ENCODE measurements around the gene BFSP2. TPM values are rescaled to one million over a fixed set of nuclear protein-coding genes. Genes with fewer than 3 reads are reported as not detected.
A peak's percentile ranks its signal among the peaks of the same experiment; 100 is the strongest.

BFSP2 gene
- total and polyA plus RNA-seq, 2 of the 13 experiments (the other 11 are each of a cell fraction or from before 2014, with no cell fraction given) = not detected

DNA sequence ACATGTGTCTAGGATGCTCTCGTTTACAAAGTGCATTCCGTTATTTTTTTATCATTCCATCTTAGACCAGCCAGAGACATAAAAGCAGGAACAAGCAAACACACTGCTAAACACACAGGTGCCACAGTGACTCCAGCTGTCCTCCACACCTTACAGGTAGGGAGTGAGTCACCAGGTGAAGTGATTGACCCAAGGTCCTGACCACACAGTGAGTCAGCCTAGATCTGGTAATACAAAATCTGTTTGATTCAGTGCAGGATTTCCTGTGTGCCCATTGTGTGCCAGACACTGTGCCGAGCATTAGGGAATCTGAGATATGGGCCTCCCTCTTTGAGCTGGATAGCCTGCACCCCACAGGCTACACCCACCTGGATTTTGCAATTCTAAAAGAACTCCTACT, 16.7 kb upstream of the BFSP2 start:
- Histone ChIP-seq H3K9ac (ENCODE audit: insufficient read depth, low read depth, low read length) (no peak overlapping the region), H2AFZ (ENCODE audit: low read length) (no peak overlapping the region), H4K20me1 (ENCODE audit: insufficient read depth, low read length) (no peaks in the 10 kb centered on the region), H3K4me3 (replicated peaks in 1 of 3; ENCODE audit: insufficient read depth in 1 of 3, low read depth in 2 of 3, low read length in 3 of 3) (no peak overlapping the region), H3K9me3 (ENCODE audit: low read length) (no peaks in the 10 kb centered on the region), H3K4me2 (ENCODE audit: low read depth, low read length) (no peak overlapping the region), H3K27me3 (ENCODE audit: control insufficient read depth in 1 of 2, insufficient read depth in 2 of 2, low read length in 2 of 2) (peaks cover 0 to 7% of the 10 kb centered on the region in 2 experiments; a peak in 1 of 5 replicates), H3K79me2 (ENCODE audit: insufficient read depth, low read length) (no peaks in the 10 kb centered on the region), H3K4me1 (ENCODE audit: insufficient read depth, low read length) (peaks cover 13% of the 10 kb centered on the region), H3K27ac (ENCODE audit: extremely low read length, insufficient read depth, low read length) (no peak overlapping the region), H3K36me3 (replicated peaks in 1 of 2; ENCODE audit: control insufficient read depth in 1 of 2, insufficient read depth in 2 of 2, low read length in 2 of 2) (no peaks in the 10 kb centered on the region)
- intact Hi-C loops (cut with micrococcal nuclease; ENCODE audit: unreplicated experiment) = loop anchor here (5.0 kb wide), 2 partner anchors 216 to 581 kb away; no protein-coding TSS in a partner anchor
- POLR2A ChIA-PET = no interaction called here
- BruUV-seq (replicated peaks) = no TSS peak
- FAIRE-seq = no peak
- no peak for ATAC-seq
- CTCF ChIA-PET (ENCODE audit: low intra/inter-chr PET ratio, low total read pairs) = no interaction called here
- TF ChIP-seq, protein P1, sequence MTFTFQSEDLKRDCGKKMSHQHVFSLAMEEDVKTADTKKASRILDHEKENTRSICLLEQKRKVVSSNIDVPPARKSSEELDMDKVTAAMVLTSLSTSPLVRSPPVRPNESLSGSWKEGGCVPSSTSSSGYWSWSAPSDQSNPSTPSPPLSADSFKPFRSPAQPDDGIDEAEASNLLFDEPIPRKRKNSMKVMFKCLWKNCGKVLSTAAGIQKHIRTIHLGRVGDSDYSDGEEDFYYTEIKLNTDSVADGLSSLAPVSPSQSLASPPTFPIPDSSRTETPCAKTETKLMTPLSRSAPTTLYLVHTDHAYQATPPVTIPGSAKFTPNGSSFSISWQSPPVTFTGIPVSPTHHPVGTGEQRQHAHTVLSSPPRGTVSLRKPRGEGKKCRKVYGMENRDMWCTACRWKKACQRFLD (CRISPR knock-in tag; IDR thresholded peaks at IDR 0.05; ENCODE audit: borderline replicate concordance) = no peak
- no peak for TF ChIP-seq CCAR2 (optimal IDR thresholded peaks at IDR 0.05; ENCODE audit: low read depth, low read length)
- 0 out of 2 replicates have a peak, but pooled peaks have one; percentile 29 for TF ChIP-seq FOSL2 (CRISPR knock-in tag; IDR thresholded peaks at IDR 0.05)
- TF ChIP-seq, protein P2, sequence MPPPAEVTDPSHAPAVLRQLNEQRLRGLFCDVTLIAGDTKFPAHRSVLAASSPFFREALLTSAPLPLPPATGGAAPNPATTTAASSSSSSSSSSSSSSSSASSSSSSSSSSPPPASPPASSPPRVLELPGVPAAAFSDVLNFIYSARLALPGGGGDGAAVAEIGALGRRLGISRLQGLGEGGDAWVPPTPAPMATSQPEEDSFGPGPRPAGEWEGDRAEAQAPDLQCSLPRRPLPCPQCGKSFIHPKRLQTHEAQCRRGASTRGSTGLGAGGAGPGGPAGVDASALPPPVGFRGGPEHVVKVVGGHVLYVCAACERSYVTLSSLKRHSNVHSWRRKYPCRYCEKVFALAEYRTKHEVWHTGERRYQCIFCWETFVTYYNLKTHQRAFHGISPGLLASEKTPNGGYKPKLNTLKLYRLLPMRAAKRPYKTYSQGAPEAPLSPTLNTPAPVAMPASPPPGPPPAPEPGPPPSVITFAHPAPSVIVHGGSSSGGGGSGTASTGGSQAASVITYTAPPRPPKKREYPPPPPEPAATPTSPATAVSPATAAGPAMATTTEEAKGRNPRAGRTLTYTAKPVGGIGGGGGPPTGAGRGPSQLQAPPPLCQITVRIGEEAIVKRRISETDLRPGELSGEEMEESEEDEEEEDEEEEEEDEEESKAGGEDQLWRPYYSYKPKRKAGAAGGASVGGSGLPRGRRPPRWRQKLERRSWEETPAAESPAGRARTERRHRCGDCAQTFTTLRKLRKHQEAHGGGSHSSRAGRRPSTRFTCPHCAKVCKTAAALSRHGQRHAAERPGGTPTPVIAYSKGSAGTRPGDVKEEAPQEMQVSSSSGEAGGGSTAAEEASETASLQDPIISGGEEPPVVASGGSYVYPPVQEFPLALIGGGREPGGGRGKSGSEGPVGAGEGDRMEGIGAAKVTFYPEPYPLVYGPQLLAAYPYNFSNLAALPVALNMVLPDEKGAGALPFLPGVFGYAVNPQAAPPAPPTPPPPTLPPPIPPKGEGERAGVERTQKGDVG (CRISPR knock-in tag; IDR thresholded peaks at IDR 0.05; ENCODE audit: borderline replicate concordance) = no peak
- TF ChIP-seq ZNF660 (CRISPR knock-in tag; IDR thresholded peaks at IDR 0.05; ENCODE audit: borderline replicate concordance, low read depth) = no peak
- TF ChIP-seq ZNF788 (CRISPR knock-in tag; IDR thresholded peaks at IDR 0.05; ENCODE audit: borderline replicate concordance) = no peak
- TF ChIP-seq, protein P3, sequence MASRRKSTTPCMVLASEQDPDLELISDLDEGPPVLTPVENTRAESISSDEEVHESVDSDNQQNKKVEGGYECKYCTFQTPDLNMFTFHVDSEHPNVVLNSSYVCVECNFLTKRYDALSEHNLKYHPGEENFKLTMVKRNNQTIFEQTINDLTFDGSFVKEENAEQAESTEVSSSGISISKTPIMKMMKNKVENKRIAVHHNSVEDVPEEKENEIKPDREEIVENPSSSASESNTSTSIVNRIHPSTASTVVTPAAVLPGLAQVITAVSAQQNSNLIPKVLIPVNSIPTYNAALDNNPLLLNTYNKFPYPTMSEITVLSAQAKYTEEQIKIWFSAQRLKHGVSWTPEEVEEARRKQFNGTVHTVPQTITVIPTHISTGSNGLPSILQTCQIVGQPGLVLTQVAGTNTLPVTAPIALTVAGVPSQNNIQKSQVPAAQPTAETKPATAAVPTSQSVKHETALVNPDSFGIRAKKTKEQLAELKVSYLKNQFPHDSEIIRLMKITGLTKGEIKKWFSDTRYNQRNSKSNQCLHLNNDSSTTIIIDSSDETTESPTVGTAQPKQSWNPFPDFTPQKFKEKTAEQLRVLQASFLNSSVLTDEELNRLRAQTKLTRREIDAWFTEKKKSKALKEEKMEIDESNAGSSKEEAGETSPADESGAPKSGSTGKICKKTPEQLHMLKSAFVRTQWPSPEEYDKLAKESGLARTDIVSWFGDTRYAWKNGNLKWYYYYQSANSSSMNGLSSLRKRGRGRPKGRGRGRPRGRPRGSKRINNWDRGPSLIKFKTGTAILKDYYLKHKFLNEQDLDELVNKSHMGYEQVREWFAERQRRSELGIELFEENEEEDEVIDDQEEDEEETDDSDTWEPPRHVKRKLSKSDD (CRISPR knock-in tag; IDR thresholded peaks at IDR 0.05; ENCODE audit: low read depth) = no peak
- 0% methylated on average over 2 of the region's 3 CpGs for WGBS (ENCODE audit: low lambda C conversion rate)
- in situ Hi-C loops (cut with HindIII; ENCODE audit: extremely low pct_ligation_motif_present, low pct_unique_long_range_greater_than_20kb) = loop anchor here (5.0 to 25.0 kb wide), 2 partner anchors 341 to 846 kb away; no protein-coding TSS in a partner anchor
- DNase-seq (ENCODE audit: low spot score) = no peak
